Measurements from ENCODE around the gene MS4A15.

GRCh38 chr11:60809691-60810090 is 53.0 kb downstream of the MS4A15 start:
- TF ChIP-seq POLR2A (IDR thresholded peaks at IDR 0.05; ENCODE audit: low read depth, low read length) (no peak), TAF1 (IDR thresholded peaks at IDR 0.05; ENCODE audit: borderline replicate concordance, low read depth, low read length) (no peak)

All from GM12892 (cell line).